PFSK-1 (cell line): ENCODE results near the gene SNCAIP.

Experiments used
- FOXP2 ChIP-seq: optimal IDR thresholded peaks from 2 replicates; pipeline ENCODE3; 2011; ENCODE audit warnings: borderline replicate concordance, control low read depth, inconsistent platforms; ENCODE audit not compliant: insufficient read depth; ENCODE audit errors: extremely low read length, extremely low read depth
- POLR2AphosphoS5 ChIP-seq: IDR thresholded peaks from 2 replicates; pipeline ENCODE4 v1.6.1; 2012; ENCODE audit warnings: low read depth, mild to moderate bottlenecking, control low read depth, low read length, moderate library complexity
- REST ChIP-seq, 2 experiments: IDR thresholded peaks; 2 replicates each; pipeline versions ENCODE4 v1.6.1 to v1.8.0; 2011 to 2012; ENCODE audit warnings: low read depth in 2 of 2, low read length in 2 of 2, control low read depth in 1 of 2, inconsistent platforms in 1 of 2, mild to moderate bottlenecking in 1 of 2, moderate library complexity in 1 of 2; ENCODE audit not compliant: insufficient read depth in 1 of 2
- SIN3A ChIP-seq: IDR thresholded peaks from 2 replicates; pipeline ENCODE4 v1.6.1; 2012; ENCODE audit warnings: mild to moderate bottlenecking, low read length, moderate library complexity, borderline replicate concordance; ENCODE audit not compliant: insufficient read depth
- TAF1 ChIP-seq: IDR thresholded peaks from 2 replicates; pipeline ENCODE4 v1.6.1; 2012; ENCODE audit warnings: low read length, control low read depth, borderline replicate concordance; ENCODE audit not compliant: insufficient read depth

Gene SNCAIP

GRCh38 chr5:122463221-122463620 lies 151.2 kb downstream of the SNCAIP start:
- TF ChIP-seq FOXP2, result no peak
- no peak for TF ChIP-seq SIN3A
- no peak for TF ChIP-seq REST (IDR thresholded peaks at IDR 0.05; ENCODE audit: insufficient read depth in 1 of 2, low read depth in 2 of 2, low read length in 2 of 2)
- TF ChIP-seq TAF1, result no peak
- no peak for TF ChIP-seq POLR2AphosphoS5

GRCh38 chr5:122464191-122464590 lies 152.2 kb downstream of the SNCAIP start:
- TF ChIP-seq POLR2AphosphoS5, result no peak
- no peak for TF ChIP-seq SIN3A
- TF ChIP-seq TAF1, result no peak
- no peak for TF ChIP-seq REST (IDR thresholded peaks at IDR 0.05; ENCODE audit: insufficient read depth in 1 of 2, low read depth in 2 of 2, low read length in 2 of 2)
- no peak for TF ChIP-seq FOXP2

- TF ChIP-seq REST (IDR thresholded peaks at IDR 0.05; ENCODE audit: insufficient read depth in 1 of 2, low read depth in 2 of 2, low read length in 2 of 2), result no peak
- TF ChIP-seq POLR2AphosphoS5, result no peak
- TF ChIP-seq TAF1, result no peak
- TF ChIP-seq FOXP2, result no peak
- no peak for TF ChIP-seq SIN3A
These were observed 153.1 kb downstream of the SNCAIP start for GRCh38 chr5:122465031-122465577.

- TF ChIP-seq REST (IDR thresholded peaks at IDR 0.05; ENCODE audit: insufficient read depth in 1 of 2, low read depth in 2 of 2, low read length in 2 of 2), result no peak
- TF ChIP-seq TAF1, result no peak
- TF ChIP-seq POLR2AphosphoS5, result no peak
- TF ChIP-seq SIN3A, result no peak
- no peak for TF ChIP-seq FOXP2
These were observed 154.0 kb downstream of the SNCAIP start for GRCh38 chr5:122465994-122466393.
